HTERT RPE-1 (cell line): ENCODE measurements around the gene BCAM.
"Not testable (repeated sequence)": the region's sequence is repeated elsewhere in the genome, so short reads cannot be mapped to it uniquely, and the experiment has no call there.

Source experiments
- in situ Hi-C: fragments of 300-500 bp; cut with MboI; formaldehyde crosslinking; loops from 4 replicates; pipeline ENCODE4 v1.14.3; 2020; ENCODE audit warnings: low sequenced_read_pairs

The BCAM gene

GRCh38 chr19:44816301-44816700 is 7.4 kb downstream of the BCAM start:
- in situ Hi-C loops = no loop called here

GRCh38 chr19:44817725-44818465 is 9.0 kb downstream of the BCAM start:
- in situ Hi-C loops = no loop called here

- in situ Hi-C loops = no loop called here
Measured at GRCh38 chr19:44818466-44819031, 9.6 kb downstream of the BCAM start.

GRCh38 chr19:44819246-44819832 is 10.4 kb downstream of the BCAM start:
- in situ Hi-C loops = no loop called here

GRCh38 chr19:44820648-44821609 is 12.0 kb downstream of the BCAM start:
- in situ Hi-C loops = no loop called here

GRCh38 chr19:44822177-44822576 is 13.3 kb downstream of the BCAM start:
- in situ Hi-C loops = no loop called here

- in situ Hi-C loops = no loop called here
Measured at GRCh38 chr19:44822670-44823372, 13.9 kb downstream of the BCAM start.

- in situ Hi-C loops = no loop called here
Measured at GRCh38 chr19:44823373-44823698, 14.4 kb downstream of the BCAM start.

GRCh38 chr19:44824761-44825160 is 15.9 kb downstream of the BCAM start:
- in situ Hi-C loops = no loop called here

- in situ Hi-C loops = not testable (repeated sequence)
Measured at GRCh38 chr19:44832875-44833274, 24.0 kb downstream of the BCAM start.

- in situ Hi-C loops = not testable (repeated sequence)
Measured at GRCh38 chr19:44834399-44834798, 25.5 kb downstream of the BCAM start.

GRCh38 chr19:44839276-44839675 is 30.4 kb downstream of the BCAM start:
- in situ Hi-C loops = no loop called here

- in situ Hi-C loops = no loop called here
Measured at GRCh38 chr19:44840811-44841210, 31.9 kb downstream of the BCAM start.

- in situ Hi-C loops = no loop called here
Measured at GRCh38 chr19:44841231-44841630, 32.3 kb downstream of the BCAM start.

GRCh38 chr19:44845286-44845611 is 36.3 kb downstream of the BCAM start:
- in situ Hi-C loops = no loop called here

GRCh38 chr19:44845612-44846454 is 36.9 kb downstream of the BCAM start, which contains the start of gene NECTIN2:
Gene NECTIN2, plus strand, starts transcription at chr19:44846297. Its CDS starts 229 bp downstream, at chr19:44846526.
- in situ Hi-C loops = no loop called here

GRCh38 chr19:44846455-44847143 is 37.7 kb downstream of the BCAM start:
- in situ Hi-C loops = no loop called here

GRCh38 chr19:44847144-44848035 is 38.5 kb downstream of the BCAM start:
- in situ Hi-C loops = no loop called here
